GM12874 (cell line): ENCODE results near the gene LRRC45.

ENCODE experiments used
- CTCF ChIP-seq: IDR thresholded peaks from 2 replicates; pipeline ENCODE4 v1.5.1; 2011; ENCODE audit warnings: low read depth, mild to moderate bottlenecking, control low read depth, low read length, moderate library complexity; ENCODE audit not compliant: insufficient read depth

LRRC45 gene

DNA sequence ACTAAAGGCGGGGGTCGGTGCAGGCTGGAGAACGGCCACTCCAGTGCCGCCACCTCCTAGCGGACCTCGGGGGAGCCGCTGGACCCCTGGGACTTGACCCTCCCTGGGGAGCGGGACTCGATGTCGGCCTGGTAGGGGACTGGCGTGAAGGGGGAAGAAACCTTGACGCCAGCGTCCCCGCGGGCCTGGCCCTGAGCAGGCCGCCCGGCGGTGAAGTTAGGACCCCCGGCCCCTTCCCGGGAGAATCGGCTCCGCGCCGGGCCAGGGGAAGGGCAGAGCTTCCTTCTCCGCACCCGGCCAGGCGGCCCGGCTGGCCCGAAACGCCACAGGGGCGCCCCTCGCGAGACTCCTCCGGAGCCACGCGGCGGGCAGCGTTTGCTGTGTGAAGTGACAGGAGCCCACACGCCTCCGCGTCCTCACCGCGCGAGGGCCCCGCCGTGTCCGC, 42.1 kb downstream of the LRRC45 start:
- TF ChIP-seq CTCF: no peak

DNA sequence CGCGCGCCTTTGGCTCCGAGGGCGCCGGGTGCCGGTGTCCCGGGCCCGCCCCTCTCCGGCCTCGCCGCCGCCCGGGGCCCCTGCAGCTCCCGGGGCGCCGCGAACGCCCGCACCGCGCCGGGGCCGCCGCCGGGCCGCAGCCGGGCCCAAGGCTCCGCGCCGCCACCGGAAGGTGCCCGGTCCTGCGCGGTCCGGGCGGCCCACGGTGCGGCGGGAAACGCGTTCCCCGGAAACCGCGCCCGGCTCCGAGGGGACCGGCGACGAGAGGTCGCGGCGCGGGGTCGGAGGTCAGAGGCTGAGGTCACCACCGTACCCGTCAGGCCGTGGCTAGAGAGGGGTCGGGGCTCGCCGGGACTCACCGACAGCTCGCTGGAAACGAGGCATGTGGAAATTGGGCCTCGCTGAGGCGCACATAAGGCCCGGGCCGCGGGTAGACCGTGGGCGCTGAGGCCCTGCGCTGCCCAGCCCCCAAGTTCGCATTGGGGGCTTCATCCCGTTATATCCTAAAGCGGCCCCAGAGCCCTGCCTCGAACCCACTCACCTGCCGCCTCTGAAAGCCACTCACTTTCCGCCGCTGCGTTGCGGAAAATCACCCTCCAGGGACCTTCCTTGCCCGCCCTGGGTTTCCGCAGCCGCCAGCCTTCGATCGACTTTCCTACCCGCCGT, 42.7 kb downstream of the LRRC45 start, which contains the start of gene DUS1L:
DUS1L (minus strand) TSS at position 167 of the 666 bp plus-strand sequence. CDS start 745 bp downstream, outside the sequence.
- TF ChIP-seq CTCF: no peak

GRCh38 chr17:82070611-82071010, 47.5 kb downstream of the LRRC45 start:
- TF ChIP-seq CTCF: no peak

DNA sequence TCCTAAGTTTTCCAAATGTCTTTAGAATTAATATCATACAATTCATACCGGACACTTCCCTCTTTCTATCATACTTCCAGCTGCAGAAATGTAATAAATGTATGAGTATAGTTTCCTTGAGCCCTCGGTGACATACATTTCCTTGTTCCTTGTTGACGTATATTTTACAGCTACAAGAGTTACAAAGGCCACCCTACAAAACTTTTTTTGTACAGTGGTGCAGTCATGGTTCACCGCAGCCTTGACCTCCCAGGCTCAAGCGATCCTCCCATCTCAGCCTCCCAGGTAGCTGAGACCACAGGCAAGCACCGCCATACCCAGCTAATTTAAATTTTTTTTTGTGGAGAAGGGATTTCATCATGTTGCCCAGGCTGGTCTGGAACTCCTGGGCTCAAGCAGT, 49.7 kb downstream of the LRRC45 start:
- no peak for TF ChIP-seq CTCF

DNA sequence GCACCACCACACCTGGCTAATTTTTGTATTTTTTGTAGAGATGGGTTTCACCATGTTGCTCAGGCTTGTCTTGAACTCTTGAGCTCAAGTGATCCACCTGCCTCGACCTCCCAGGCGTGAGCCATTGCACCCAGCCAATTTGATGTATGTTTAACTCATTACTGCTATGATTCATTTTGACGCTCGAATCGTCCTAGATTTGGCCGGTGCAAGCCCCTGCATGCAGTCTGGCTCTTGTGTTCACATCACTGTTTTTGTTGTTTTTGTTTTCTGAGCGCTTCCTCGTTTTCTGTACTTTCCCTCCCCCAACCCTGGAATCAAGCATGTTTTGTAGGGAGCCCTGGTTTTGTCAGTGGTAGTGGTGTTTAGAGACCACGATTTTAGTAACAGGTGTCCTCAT, 50.3 kb downstream of the LRRC45 start:
- no peak for TF ChIP-seq CTCF

GRCh38 chr17:82076018-82076784, 53.1 kb downstream of the LRRC45 start:
- TF ChIP-seq CTCF: no peak

GRCh38 chr17:82076785-82077591, 53.9 kb downstream of the LRRC45 start:
- TF ChIP-seq CTCF: no peak
